Activated naive CD4-positive, alpha-beta T cell treated with anti-CD3 and anti-CD28 coated beads for 36 hours (primary cell): ENCODE results near the gene TCF12. TPM values are rescaled to one million over a fixed set of nuclear protein-coding genes. Genes with fewer than 3 reads are reported as not detected.
A peak's percentile ranks its signal among the peaks of the same experiment; 100 is the strongest.

ENCODE experiments used
- CTCF ChIA-PET: fragments of 350-600 bp; sonication (Branson Sonifier 250); formaldehyde crosslinking; loops from one replicate; lab custom pipeline; 2021; ENCODE audit warnings: antibody characterized with exemption; lab: Charles Lee
- DNase-seq: peaks from one replicate; pipeline ENCODE4 v3.0.0-alpha.2; 2020
- H3K27ac Mint-ChIP-seq: one replicate; pipeline ENCODE4 v1.8.0; 2021; ENCODE audit warnings: mild to moderate bottlenecking, mixed read lengths
- H3K27me3 Mint-ChIP-seq: one replicate; pipeline ENCODE4 v1.8.0; 2021; ENCODE audit warnings: low read depth, mixed read lengths
- H3K36me3 Mint-ChIP-seq: one replicate; pipeline ENCODE4 v1.8.0; 2021; ENCODE audit warnings: low read depth, mixed read lengths
- H3K4me1 Mint-ChIP-seq: one replicate; pipeline ENCODE4 v1.8.0; 2021; ENCODE audit warnings: low read depth, mixed read lengths
- H3K4me3 Mint-ChIP-seq: one replicate; pipeline ENCODE4 v1.8.0; 2021; ENCODE audit warnings: mild to moderate bottlenecking, moderate library complexity, mixed read lengths
- H3K9me3 Mint-ChIP-seq: one replicate; pipeline ENCODE4 v1.8.0; 2021; ENCODE audit warnings: mixed read lengths
- intact Hi-C: fragments of 100-400 bp; cut with micrococcal nuclease; formaldehyde crosslinking; loops from one replicate; pipeline ENCODE4 v1.15.1; 2023
- total RNA-seq, 2 experiments: library from RNA; stranded (reverse); gene quantifications; one replicate each; pipeline ENCODE4 v1.2.3, GENCODE V29; 2021

The TCF12 gene
- total RNA-seq, 2 experiments from 2014 or later = 65.7 to 70.7 TPM

DNA sequence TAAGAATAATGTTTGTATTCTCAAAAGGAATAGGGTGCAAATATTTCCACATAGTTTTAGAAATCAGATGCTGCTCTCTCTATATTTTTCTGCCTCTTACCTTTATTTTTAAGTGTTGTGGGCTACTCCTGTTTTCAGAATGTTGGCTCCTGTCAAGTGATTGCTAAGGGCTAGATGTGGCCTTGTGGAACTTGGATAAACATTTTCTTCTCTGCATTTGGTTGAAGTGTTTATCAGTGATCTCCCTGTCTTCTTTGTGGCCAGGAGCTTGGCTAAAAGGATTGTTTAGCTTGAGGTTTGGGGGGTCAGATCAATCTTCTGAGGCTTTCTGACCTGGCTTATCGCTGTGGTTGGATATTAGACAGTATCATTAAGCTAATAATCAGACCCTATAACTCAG, 112.6 kb downstream of the TCF12 start:
- Mint-ChIP-seq H3K27ac (no peak overlapping the region), H3K9me3 (peaks cover 3% of the 10 kb centered on the region), H3K27me3 (no peaks in the 10 kb centered on the region), H3K4me3 (no peak overlapping the region), H3K4me1 (peaks cover 29% of the 10 kb centered on the region), H3K36me3 (peaks cover 3% of the 10 kb centered on the region)
- no peak for DNase-seq
- intact Hi-C loops = no loop called here
- CTCF ChIA-PET = no interaction called here

DNA sequence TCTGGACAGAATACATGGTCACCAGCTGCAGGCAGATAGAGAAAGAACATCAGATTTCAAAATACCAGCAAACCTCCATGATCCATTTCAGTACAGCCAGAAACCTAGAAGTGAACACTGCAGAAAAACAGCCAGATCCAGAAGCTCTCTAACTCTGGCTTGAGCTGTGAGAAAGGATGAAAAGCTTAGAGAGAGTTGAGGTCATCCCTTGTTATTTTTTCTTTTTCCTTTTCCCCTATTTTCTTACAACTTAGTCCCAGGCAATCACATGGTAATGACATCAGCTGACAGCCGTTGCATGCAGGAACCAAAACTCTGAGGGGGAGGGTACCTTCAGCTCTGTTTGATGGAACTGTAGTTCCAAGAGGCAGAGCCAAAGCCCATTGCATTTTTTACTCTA, 113.2 kb downstream of the TCF12 start:
- no peak overlapping the region for H3K4me3 Mint-ChIP-seq
- H3K36me3 Mint-ChIP-seq = peaks cover 3% of the 10 kb centered on the region
- CTCF ChIA-PET = no interaction called here
- H3K27me3 Mint-ChIP-seq = no peaks in the 10 kb centered on the region
- H3K27ac Mint-ChIP-seq = no peak overlapping the region
- intact Hi-C loops = no loop called here
- DNase-seq = peak; percentile 23
- H3K9me3 Mint-ChIP-seq = peaks cover 3% of the 10 kb centered on the region
- peaks cover 32% of the 10 kb centered on the region for H3K4me1 Mint-ChIP-seq

DNA sequence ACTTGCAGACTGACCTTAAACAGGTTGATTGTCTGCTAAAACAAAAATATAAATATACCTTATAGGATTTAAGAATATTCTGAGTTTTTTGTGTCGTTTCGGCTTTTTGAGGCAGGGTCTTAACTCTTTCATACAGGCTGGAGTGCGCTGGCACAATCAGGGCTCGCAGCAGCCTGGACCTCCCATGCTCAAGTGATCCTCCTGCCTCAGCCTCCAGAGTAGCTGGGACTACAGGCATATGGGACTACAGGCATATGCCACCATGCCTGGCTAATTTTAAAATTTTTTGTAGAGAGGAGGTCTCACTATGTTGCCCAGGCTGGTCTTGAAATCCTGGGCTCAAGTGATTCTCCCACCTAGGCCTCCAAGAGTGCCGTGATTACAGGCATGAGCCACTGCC, 113.9 kb downstream of the TCF12 start:
- peaks cover 3% of the 10 kb centered on the region for H3K36me3 Mint-ChIP-seq
- intact Hi-C loops = no loop called here
- no peak overlapping the region for H3K4me3 Mint-ChIP-seq
- no peaks in the 10 kb centered on the region for H3K27me3 Mint-ChIP-seq
- no peak overlapping the region for H3K27ac Mint-ChIP-seq
- DNase-seq = no peak
- peaks cover 3% of the 10 kb centered on the region for H3K9me3 Mint-ChIP-seq
- CTCF ChIA-PET = no interaction called here
- H3K4me1 Mint-ChIP-seq = peaks cover 39% of the 10 kb centered on the region

DNA sequence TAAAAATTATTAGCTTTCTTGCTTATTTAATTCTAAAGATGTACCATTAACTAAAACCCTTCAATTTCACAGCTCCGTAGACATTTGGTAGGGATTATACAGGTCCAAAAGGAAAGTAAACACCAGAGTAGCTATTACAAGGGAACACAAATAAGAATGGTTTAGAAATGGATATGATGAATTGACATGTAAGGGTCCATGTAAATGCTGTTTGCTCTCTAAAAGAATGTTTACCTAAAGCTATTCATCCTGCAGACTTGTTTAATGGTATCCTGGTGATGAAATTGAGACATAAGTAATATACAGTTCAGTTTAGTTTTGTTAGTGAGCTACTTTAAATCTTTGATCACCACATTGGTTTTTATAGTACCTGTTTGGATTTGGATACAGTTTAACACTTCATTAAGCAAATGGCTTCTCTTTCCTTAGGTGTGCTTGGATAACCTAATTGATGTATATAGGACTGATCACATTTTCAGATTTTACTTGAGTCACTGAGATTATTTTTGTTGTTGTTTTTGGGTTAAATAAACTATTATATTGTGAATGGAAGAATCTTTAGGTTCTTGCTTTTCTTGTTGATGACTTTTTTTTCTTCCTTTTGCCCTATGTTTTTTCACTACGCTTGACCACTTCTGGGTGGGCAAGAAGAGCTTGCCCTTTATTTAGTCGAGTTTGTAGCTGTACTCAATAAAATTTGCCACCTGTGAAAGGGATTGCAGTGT, 115.4 kb downstream of the TCF12 start:
- Mint-ChIP-seq H3K36me3 (no peaks in the 10 kb centered on the region), H3K27me3 (no peaks in the 10 kb centered on the region), H3K4me1 (peaks cover 50% of the 10 kb centered on the region), H3K9me3 (no peaks in the 10 kb centered on the region), H3K27ac (no peak overlapping the region), H3K4me3 (no peak overlapping the region)
- CTCF ChIA-PET = interaction anchor here (1.2 kb wide), 1 partner anchor 10 kb away, joined by 4 read pairs; no protein-coding TSS in a partner anchor
- DNase-seq = no peak
- intact Hi-C loops = no loop called here

DNA sequence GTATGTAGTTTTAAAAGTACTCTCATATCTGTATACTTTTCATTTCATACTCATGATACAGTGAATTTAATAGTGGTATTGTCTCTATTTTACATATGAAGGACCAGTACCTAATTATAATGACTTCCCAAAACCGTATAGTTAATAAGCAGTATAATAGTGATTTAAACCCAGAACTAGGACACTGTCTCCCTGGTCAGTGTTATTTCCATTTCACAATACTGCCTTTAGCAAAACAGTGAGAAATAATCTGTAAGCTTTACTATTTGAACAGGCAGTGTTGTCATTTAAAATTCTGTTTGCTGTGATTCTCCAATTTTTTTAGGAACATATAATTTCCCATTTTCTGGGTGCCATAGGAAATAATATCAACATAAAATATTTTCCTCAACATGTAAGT, 116.2 kb downstream of the TCF12 start:
- DNase-seq = no peak
- CTCF ChIA-PET = no interaction called here
- intact Hi-C loops = no loop called here
- Mint-ChIP-seq H3K4me3 (no peak overlapping the region), H3K27me3 (no peaks in the 10 kb centered on the region), H3K4me1 (peaks cover 57% of the 10 kb centered on the region), H3K27ac (no peak overlapping the region), H3K36me3 (no peaks in the 10 kb centered on the region), H3K9me3 (no peaks in the 10 kb centered on the region)

DNA sequence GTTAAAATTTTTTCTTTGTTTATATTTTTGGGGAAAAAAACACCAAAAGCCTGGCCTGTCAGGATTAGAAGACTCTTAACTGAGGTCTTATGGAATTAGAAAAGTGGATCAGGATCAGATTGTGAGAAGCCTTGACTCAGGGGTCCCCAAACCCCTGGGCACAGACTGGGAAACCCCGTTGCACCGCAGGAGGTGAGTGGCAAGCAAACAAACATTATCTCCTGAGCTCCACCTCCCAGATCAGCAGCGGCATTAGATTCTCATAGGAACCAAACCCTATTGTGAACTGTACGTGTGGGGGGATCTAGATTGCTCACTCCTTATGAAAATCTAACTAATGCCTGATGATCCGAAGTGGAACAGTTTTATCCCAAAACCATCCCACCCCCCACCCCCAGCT, 117.2 kb downstream of the TCF12 start:
- intact Hi-C loops = no loop called here
- H3K4me3 Mint-ChIP-seq = no peak overlapping the region
- no peak overlapping the region for H3K27ac Mint-ChIP-seq
- H3K4me1 Mint-ChIP-seq = peaks cover 61% of the 10 kb centered on the region
- no peak for DNase-seq
- no peaks in the 10 kb centered on the region for H3K9me3 Mint-ChIP-seq
- H3K36me3 Mint-ChIP-seq = no peaks in the 10 kb centered on the region
- no peaks in the 10 kb centered on the region for H3K27me3 Mint-ChIP-seq
- CTCF ChIA-PET = no interaction called here

DNA sequence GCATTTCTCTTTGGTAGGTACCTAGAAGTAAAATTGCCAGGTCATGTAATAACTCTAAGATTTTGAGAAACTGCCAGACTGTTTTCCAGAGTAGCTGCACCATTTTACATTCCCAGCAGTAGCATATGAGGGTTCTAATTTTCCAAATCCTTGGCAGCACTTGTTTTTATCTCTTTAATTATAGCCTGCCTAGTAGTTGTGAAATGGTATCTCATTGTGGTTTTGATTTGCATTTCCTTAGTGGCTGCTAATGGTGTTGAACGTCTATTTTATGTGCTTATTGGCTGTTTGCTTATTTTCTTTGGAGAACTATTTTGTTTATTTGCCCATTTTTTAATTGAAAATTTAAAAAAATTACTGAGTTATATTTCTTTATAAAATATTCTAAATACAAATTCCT, 117.9 kb downstream of the TCF12 start:
- CTCF ChIA-PET = no interaction called here
- Mint-ChIP-seq H3K9me3 (no peaks in the 10 kb centered on the region), H3K4me3 (no peak overlapping the region), H3K4me1 (peaks cover 59% of the 10 kb centered on the region), H3K27ac (no peak overlapping the region), H3K36me3 (no peaks in the 10 kb centered on the region), H3K27me3 (no peaks in the 10 kb centered on the region)
- no peak for DNase-seq
- intact Hi-C loops = no loop called here

DNA sequence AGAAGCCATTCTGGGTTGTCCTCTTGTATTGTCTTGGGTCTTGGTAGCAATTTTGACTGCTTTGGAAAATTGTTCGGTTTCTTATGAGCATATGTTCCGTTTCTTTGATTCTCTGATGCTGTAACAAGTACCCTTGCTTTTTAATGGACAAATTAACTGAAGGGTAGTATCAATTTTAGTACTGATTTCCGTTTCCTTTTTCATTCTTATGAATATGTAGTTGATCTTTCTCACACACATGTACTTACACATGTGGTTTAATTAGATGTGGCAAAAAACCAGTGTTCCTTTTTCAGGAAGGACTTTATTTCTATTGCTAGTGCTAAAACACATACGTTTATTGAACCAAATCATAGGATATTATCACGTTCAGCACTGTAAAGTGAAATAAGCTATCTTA, 119.1 kb downstream of the TCF12 start:
- DNase-seq = no peak
- intact Hi-C loops = no loop called here
- peaks cover 56% of the 10 kb centered on the region for H3K4me1 Mint-ChIP-seq
- H3K27me3 Mint-ChIP-seq = no peaks in the 10 kb centered on the region
- no peak overlapping the region for H3K27ac Mint-ChIP-seq
- H3K36me3 Mint-ChIP-seq = no peaks in the 10 kb centered on the region
- no peaks in the 10 kb centered on the region for H3K9me3 Mint-ChIP-seq
- no peak overlapping the region for H3K4me3 Mint-ChIP-seq
- CTCF ChIA-PET = interaction anchor here (1.1 to 1.2 kb wide), 2 partner anchors 12 to 21 kb away, joined by 3 read pairs; no protein-coding TSS in a partner anchor

DNA sequence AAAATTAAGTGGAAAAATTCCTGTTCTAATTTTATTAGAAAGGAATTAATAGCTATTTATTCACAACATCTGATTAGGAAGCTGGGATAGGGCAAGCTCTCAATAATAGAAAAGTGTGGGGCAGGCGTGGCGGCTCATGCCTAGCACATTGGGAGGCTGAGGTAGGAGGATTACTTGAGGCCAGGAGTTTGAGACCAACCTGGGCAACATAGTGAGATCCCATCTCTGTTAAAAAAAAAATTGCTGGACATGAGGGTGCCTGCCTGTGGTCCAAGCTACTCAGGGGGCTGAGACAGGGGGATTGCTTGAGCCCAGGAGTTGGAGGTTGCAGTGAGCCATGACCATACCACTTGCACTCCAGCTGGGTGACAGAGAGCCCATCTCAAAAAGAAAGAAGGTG, 119.6 kb downstream of the TCF12 start:
- intact Hi-C loops = no loop called here
- no peaks in the 10 kb centered on the region for H3K27me3 Mint-ChIP-seq
- H3K9me3 Mint-ChIP-seq = no peaks in the 10 kb centered on the region
- DNase-seq = no peak
- H3K4me3 Mint-ChIP-seq = no peak overlapping the region
- peaks cover 56% of the 10 kb centered on the region for H3K4me1 Mint-ChIP-seq
- no peak overlapping the region for H3K27ac Mint-ChIP-seq
- CTCF ChIA-PET = interaction anchor here (1.1 to 1.2 kb wide), 2 partner anchors 13 to 22 kb away, joined by 3 read pairs; no protein-coding TSS in a partner anchor
- H3K36me3 Mint-ChIP-seq = no peaks in the 10 kb centered on the region

DNA sequence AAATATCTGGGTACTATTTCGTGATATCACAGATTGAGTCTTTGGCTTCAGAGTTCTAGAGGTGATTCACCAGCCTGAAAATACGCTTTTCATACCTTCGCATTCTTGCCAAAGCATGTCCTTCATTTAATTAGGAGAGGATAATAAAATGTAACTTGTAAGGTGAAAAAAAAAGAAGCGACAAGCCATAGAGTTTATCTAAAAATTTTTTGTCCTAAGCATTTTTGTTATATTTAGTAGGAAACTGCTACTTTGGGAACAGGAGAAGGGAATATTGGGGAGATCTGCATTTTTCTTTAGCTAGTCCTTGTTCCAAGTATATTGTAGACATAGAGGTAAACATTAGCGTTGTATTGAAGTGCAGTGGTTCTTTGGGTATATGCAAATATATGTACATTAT, 120.1 kb downstream of the TCF12 start:
- H3K4me1 Mint-ChIP-seq = peaks cover 56% of the 10 kb centered on the region
- no peaks in the 10 kb centered on the region for H3K36me3 Mint-ChIP-seq
- intact Hi-C loops = no loop called here
- no peaks in the 10 kb centered on the region for H3K27me3 Mint-ChIP-seq
- CTCF ChIA-PET = interaction anchor here (1.1 to 1.2 kb wide), 2 partner anchors 13 to 22 kb away, joined by 3 read pairs; no protein-coding TSS in a partner anchor
- no peak overlapping the region for H3K4me3 Mint-ChIP-seq
- no peaks in the 10 kb centered on the region for H3K9me3 Mint-ChIP-seq
- no peak for DNase-seq
- H3K27ac Mint-ChIP-seq = no peak overlapping the region

DNA sequence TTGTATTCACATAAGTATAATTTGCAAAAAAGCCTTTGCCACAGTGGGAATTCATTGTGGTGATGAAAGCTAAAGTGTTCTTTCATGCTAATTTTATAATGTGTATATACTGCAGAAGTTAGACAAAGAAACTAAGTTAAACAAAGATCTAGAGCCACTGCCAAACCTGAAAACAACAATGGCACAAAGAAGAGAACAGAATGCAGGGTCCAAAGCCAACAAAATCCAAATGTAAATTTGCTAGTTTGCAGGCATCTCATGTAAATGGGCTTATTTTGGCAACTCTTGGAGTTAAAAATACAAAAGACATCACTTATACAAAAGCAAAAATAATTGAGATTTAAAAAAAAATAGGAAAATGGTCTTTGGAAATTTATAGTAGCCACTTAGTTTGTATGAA, 123.0 kb downstream of the TCF12 start:
- H3K27me3 Mint-ChIP-seq = no peaks in the 10 kb centered on the region
- CTCF ChIA-PET = interaction anchor here (0.5 kb wide), 1 partner anchor 52 kb away, joined by 3 read pairs; no protein-coding TSS in a partner anchor
- H3K36me3 Mint-ChIP-seq = no peaks in the 10 kb centered on the region
- DNase-seq = no peak
- H3K4me1 Mint-ChIP-seq = peaks cover 64% of the 10 kb centered on the region
- H3K4me3 Mint-ChIP-seq = no peak overlapping the region
- no peaks in the 10 kb centered on the region for H3K9me3 Mint-ChIP-seq
- intact Hi-C loops = no loop called here
- no peak overlapping the region for H3K27ac Mint-ChIP-seq

DNA sequence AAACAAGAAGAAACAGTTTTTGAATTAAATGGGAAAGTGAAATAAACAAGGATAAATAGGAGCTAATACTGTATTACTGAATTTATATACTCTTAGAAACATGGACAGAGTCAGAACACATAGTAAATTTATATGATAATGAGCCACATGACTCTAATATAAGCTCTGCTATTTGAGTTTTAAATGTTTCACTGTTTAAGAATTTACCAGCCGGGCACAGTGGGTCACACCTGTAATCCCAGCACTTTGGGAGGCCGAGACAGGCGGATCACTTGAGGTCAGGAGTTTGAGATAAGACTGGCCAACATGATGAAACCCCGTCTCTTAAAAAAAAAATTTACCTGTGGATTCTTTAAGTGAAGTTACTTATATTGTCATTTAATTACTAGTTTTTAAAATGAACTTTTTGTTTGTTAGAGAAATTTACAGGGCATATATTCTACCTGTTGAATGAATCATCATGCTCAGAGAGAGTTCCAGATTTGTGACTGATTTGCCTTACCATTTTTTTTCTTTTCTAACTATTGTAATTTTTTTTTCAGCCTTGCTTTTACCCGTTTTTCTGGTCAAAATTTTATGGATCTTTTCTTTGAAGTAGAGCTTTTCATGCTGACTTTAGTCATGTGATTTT, 125.7 kb downstream of the TCF12 start:
- Mint-ChIP-seq H3K9me3 (no peaks in the 10 kb centered on the region), H3K27me3 (no peaks in the 10 kb centered on the region), H3K4me3 (no peak overlapping the region), H3K27ac (no peak overlapping the region), H3K36me3 (peaks cover 2% of the 10 kb centered on the region), H3K4me1 (peaks cover 46% of the 10 kb centered on the region)
- no peak for DNase-seq
- intact Hi-C loops = no loop called here
- CTCF ChIA-PET = no interaction called here

DNA sequence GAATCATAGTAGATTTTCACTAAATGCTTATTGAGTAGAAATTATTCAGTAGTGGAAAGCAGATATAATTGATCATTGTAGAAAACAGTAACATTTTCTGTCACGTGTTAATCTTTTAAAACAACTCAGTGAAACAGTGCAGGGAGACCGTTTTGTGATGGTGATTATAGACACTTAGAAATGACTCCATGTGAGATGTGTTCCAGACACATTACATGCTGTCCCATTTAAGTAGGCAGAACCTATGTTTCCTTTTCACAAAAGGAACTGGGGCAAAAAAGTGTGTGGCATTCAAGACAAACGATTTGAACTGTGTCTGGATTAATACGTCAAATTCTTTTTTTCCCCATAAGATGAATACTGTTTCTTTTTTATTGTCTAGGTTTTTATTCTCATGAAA, 126.5 kb downstream of the TCF12 start:
- peaks cover 2% of the 10 kb centered on the region for H3K36me3 Mint-ChIP-seq
- H3K4me3 Mint-ChIP-seq = no peak overlapping the region
- H3K27ac Mint-ChIP-seq = no peak overlapping the region
- H3K9me3 Mint-ChIP-seq = no peaks in the 10 kb centered on the region
- intact Hi-C loops = no loop called here
- CTCF ChIA-PET = no interaction called here
- no peak for DNase-seq
- peaks cover 41% of the 10 kb centered on the region for H3K4me1 Mint-ChIP-seq
- H3K27me3 Mint-ChIP-seq = no peaks in the 10 kb centered on the region
